HG03060 (cell line): ENCODE results near the gene PLCB1.
"Not testable (repeated sequence)": the region's sequence is repeated elsewhere in the genome, so short reads cannot be mapped to it uniquely, and the experiment has no call there.

ENCODE experiments used
- ATAC-seq: cut with Tn5 transposase; IDR thresholded peaks from one replicate; pipeline ENCODE4 v1.9.1; 2021; ENCODE audit warnings: low read depth, moderate number of reproducible peaks; ENCODE audit not compliant: unreplicated experiment

The PLCB1 gene

DNA sequence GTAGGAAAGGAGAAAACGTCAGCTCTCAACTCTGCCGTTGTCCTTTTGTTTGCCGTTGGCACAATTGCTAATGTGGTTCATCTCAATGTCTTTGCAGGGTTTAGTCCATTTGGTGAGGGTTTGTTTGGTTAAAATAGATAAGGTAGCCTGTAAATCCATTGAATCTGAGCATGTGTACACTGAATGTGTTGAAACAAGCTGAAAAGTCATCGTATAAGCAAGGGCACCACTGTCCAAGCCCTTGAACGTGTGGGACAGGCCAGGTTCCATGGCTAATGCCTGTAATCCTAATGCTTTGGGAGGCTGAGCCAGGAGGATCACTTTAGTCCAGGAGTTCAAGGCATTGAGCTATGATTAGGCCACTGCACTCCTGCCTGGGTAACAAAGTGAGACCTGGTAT, 712.1 kb downstream of the PLCB1 start:
- no peak for ATAC-seq

DNA sequence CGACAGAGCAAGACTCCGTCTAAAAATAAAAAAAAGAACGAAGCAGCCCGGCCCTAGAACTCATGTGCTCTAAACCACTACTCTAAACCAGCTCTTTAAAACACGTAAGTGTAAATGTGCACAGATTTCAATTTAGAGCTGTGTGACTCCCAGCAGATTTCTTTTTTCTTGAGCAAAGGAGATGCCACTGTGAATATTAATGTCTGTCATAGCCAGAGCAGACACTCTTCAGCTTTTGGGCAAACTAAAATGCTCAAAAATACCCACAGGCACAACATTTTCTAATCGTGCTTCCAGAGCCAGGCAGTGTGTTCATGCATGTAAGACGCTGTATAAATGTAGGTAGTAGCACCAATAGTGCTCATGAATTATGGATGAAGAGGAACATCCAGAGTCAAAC, 717.9 kb downstream of the PLCB1 start:
- no peak for ATAC-seq

DNA sequence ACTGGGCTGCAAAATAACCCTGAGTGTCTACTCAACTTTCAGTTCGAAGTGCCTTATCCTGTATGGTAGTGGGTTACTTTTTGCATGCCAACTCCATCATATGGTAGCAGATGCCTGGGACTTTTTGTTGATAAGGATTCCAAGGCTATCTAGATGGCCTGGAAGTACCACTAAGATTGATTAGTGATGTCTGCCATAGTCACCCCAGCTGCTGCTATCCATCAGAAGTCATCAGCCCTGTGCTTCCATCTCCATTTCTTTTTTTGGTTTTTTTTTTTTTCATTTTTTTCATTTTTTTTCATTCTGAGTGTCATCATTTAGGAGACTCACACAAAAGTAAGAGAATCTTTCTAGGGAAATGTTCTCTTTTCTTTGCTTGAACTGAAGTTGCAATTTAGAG, 719.4 kb downstream of the PLCB1 start:
- no peak for ATAC-seq

DNA sequence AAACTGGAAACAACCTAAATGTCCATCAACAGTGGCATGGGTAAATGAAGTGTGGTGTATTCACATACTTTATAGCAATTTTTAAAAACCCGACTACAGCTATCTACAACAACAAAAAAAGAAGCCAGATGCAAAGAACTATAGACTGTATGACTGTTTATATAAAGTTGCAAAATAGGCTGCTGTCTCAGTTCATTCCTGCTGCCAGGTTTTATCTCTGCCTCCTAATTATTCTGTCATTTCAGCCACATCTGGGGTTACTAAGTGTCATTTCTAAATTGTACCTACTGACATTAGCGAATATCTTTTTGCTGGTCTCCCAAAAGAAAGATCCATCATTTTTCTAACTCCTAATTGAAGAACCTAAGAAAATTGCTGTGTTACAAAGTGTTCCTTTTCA, 719.9 kb downstream of the PLCB1 start:
- not testable (repeated sequence) for ATAC-seq

DNA sequence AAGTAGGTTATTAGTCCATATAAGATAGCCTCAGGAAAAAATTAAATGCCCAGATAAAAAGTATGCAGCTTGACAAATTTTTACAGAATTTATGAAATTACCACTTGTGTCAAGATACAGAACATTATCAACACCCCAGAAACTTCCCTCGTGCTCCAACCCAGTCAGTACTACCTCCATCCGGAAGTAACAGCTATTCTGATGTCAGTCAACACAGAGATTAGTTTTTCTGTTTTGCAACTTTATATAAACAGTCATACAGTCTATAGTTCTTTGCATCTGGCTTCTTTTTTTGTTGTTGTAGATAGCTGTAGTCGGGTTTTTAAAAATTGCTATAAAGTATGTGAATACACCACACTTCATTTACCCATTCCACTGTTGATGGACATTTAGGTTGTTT, 721.1 kb downstream of the PLCB1 start:
- ATAC-seq, result not testable (repeated sequence)

DNA sequence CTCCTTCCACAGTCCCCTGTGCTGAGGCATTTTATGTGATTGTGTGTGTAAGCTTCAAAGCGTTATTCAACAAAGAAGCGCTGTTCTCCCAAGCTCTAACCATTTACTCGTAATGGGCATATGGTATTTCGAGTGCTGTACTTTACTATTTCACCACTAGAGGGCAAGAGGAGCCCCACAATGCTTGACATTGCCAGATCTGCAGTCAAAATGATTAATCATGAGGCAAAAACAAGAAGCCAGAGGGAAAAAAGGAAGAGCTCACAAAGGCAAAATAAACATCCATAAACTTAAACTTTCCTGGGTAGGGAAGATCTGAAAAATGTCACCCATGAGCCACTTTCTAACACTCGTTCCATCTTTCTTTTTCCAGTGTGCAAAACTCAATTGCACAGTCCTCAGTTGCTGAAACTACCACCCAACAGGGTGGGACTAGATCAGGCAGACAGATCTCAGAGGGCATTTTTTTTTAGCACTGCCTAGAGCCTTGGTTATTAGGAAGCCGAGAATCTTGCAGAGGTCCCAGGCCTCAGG, 721.8 kb downstream of the PLCB1 start:
- ATAC-seq, result peak; percentile 91

DNA sequence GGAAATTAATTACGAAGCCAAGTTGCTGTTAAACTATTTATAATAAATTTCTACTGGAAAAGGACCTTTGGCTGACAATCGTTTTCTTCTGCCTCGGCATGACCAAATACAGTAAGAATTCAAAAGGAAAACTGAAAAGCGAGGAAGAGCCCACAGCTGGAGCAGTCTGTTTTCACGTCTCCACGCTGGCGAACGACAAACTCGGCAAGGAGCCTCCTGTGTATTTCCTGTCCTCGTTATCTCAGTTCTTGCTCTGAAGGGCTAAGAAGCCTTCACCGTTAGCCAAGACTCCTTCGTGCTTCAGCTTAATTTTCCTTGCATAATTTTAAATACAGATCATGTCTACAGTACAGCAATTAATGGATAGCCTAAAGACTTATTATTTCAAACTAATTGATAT, 722.5 kb downstream of the PLCB1 start:
- no peak for ATAC-seq

DNA sequence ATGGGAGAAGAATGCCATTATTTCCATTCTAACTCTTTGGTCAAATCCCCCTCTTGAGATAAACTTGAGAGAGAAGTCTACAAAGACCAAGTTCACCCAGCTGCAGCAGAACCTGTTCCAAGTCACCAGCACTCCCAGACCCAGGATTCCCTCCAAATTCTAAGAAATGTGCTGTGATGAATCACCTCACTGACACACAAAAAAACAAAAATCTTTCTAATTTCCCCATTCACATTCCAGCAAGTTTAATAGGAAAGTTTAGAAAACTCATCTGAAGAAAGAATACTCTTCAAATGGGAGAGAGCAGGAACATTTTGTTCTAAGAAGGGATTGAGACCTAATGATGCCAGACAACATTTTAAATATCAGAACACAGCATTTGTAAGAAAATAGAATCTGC, 723.2 kb downstream of the PLCB1 start:
- no peak for ATAC-seq

DNA sequence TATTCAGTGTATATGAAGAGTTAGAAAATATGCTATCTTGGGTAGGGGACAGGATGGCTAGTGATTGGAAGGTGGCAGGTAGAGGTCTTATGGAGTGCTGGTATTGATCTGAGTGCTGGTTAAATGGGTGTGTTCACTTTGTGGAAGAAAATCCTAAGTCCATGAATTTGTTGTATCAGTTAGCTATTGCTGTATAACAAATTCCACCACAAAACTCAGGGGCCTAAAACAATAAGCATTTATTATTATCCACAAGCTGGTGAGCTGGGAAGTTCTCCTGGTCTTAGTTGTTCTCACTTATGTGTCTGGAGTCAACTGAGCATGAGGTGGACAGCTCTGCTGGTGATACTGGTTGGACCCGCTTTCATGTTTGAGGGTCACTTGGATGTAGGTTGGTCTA, 724.6 kb downstream of the PLCB1 start:
- ATAC-seq, result no peak

DNA sequence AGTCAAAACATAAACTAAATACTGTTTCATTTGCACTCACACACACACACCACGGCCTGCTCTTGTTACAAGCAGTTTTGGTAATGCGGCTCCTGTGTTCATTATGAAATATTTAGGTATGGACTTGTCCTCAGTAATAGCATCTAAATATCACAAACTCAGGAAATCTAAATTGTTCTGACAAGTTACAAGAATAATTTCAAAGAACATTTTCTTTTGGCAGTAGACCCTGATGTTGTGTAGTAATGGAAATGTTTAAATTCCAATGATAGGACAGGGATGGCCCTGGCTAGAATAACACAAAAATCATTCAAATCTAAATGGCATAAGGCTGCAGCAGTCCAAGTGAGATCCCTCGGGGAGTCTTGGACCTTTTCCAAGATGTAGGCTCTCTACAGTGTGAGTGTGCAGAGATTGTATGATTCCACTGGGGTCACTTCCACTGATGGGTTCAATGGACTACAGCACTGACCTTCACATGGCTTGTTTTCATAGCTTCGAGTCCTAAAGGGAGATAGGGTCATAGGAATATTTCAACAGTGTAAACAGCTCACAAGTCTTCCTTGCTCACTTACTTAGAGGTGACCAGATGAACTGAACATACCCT, 726.2 kb downstream of the PLCB1 start:
- no peak for ATAC-seq

DNA sequence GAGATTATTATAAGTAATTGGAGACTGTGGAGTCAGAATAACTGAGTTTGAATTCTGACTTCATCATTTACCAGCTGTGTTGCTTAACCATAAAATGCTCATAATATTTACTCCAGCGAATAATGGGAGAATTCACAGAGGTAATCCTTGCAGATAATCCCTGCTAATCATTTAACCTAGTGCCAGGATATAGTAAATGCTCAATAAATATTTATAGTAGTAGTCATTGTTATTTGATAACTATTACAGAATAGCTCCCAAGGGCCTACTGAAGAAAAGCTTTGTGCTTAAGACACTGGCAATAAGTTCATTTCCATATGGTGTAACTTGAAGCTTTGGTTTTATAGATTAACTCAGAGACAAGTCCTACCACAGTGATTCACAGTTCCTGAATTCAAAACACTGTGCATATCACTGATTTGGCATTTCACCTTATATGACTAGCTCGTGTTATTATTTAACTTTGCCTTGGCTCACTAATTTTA, 728.0 kb downstream of the PLCB1 start:
- ATAC-seq, result no peak

DNA sequence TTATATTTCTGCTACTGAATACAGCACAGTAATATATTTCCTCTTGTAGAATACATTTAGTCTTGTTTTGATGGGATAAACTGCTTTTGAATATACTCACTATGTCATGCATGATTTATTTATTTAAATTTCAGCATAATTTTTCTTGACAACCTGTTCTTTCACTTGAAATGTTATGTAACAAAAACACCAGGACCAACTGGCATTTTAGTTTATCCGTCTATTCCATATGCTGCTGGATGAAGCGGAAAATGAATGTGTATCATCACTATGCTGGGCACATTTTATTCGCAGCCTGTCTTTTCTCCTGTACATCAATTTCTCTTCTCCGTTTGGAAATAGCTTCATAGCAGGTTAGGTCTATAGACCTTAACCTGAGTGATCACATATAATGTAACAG, 730.0 kb downstream of the PLCB1 start:
- no peak for ATAC-seq

DNA sequence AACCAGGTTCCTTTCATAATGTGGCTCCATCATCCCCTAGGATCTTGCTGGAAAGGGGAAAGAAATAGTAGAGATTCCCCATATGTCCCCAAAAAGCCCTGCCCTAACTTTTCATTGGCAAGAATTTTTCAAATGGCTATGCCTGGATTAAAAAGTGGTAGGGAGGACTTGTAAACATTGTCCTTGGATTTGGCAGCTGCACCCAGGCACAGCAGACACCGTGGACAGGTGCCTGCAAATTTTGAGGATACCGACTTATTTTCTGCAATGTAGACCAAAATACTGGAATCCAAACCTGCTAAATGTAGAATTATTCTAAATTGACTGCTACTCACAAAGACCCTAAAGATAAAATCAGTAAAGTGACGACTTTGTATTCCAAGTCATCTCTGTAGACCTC, 733.6 kb downstream of the PLCB1 start:
- no peak for ATAC-seq

DNA sequence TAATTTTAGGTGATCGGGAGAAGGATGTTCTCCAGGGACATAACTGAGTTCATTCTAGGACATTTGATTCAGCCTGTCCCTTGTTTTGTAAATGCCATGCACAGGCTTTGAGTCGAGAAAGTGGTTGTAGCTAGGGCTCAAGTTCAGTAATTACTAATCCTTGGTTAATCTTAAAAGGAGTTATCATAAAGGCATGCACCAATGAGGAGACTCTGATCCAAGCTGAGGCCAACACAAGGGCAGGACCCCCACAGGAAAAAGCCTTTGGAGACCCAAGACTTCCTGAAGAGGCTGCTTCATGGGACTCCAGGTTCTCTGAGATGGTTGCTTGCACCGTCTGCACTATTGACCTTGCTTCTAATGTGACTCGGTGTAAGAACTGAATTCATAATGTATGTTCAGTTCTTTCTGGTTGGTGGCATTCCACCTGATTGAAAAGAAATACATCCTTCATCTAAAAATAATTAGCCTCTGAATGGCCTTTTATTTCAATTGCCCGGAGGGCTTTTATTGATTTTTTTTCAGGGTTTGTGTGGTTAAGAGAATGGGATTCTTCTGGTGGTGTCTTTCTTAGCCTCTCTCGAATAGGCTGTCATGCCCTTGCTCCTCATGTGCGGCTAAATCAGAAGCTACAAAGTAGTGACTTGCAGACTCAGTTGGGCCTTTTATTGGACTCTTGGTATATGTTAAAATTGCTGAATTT, 735.1 kb downstream of the PLCB1 start:
- no peak for ATAC-seq

DNA sequence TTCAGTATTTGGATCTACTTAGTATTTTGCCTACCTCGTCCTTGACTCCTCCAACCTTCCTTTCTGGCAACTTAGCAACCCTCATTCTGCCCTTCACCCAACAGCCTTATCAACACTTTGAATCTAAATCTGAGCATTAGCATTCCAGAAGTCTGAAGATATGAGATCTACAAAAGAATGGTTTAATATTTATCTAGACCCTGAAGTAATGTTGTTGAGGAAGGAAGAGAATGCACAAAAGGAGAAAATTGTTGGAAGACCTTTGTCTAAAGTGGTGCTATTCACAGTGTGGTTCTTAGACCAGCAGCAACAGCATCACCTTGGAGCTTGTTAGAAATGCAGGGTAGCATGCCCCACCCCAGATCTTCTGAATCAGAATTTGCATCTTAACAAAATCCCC, 738.6 kb downstream of the PLCB1 start:
- ATAC-seq, result no peak

DNA sequence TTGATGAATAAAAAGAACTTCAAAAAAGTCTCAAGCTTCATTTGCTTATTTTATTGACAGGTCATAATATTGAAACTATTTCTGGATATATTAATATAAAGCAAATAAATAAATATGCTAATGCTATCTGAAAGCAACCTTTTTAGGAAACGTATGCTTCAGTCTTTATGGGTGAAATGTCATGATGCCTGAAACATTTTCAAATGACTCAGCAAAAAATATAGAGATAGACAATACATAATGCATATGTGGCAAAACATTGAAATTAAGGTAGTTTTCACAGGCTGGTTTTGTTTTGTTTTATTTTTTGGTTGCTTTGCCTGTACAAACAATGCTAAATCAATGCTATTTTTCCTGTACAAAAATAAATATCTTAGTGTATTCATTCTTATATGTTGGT, 742.4 kb downstream of the PLCB1 start:
- ATAC-seq, result no peak

DNA sequence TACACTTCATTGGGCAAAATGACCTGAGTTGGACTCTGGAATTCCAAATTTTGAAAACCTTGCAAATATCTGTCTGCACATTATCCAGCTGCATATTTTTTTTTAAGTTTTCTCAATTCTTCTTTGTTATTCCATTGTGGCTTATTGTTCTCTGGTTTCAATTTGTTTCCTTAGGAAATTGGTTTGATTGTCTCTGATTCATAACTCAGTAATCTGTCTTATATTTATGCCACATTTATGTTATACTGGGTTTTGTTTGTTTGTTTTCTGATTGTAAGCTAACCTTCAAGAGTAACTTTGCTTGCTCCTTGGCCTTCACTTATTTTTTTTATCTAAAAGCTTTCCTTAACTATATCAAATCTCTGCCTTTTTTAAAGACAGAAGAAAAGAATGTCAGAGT, 743.5 kb downstream of the PLCB1 start:
- ATAC-seq, result no peak

DNA sequence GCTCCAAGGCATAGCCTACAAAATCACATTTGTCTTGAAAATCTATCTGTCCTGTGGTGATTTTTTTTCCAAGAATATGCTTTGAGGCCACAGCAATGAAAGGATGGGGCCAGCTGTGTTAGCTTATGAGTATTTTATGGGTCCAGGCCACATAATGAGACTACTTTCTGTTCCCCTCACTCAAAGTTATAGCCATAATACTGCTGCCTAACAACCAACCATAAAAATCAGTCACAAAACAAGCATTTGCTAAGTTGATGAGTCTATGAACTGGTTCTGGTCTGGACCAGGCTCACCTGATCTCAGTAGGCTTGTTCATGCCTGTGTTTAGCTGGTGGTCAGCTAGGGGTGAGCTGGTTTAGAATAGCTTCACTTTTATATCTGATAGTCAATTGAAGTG, 744.3 kb downstream of the PLCB1 start:
- no peak for ATAC-seq

DNA sequence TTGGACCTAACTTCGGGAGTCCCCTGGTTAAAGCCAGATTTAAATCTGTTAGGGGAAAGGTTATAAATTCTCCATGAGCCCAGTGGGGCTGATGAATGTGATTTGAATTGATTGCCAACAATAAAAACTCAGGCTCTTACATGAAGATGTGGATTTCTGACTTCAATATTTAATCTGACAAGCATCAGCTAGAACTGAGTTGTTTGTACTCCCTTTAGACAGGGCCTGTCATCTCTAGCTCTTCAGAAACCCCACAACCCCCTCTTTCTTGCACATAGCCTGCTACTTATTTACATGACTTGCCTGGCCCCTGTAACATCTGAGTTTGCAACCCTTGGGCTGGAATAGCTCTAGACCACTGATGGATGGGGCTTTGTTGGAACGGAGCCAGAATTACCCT, 745.2 kb downstream of the PLCB1 start:
- ATAC-seq, result no peak

DNA sequence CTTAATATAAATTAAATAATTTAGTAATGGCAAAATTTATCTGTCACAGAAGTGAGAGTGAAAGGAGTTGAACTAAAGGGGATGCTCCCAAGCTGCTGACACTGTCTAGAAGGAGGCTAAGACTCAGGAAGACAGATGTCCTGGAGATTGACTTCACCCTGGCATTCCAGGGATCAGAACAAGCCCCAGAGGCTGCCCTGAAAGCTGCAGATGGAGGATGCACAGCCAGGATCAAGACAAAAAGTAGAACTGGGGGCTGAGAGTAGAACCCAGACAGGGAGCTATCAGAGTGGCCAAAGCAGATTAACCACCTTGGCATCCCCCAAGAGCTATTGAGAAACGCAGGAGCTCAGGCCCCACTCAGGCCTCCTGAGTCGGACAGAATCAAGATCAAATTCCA, 747.6 kb downstream of the PLCB1 start:
- ATAC-seq, result no peak

DNA sequence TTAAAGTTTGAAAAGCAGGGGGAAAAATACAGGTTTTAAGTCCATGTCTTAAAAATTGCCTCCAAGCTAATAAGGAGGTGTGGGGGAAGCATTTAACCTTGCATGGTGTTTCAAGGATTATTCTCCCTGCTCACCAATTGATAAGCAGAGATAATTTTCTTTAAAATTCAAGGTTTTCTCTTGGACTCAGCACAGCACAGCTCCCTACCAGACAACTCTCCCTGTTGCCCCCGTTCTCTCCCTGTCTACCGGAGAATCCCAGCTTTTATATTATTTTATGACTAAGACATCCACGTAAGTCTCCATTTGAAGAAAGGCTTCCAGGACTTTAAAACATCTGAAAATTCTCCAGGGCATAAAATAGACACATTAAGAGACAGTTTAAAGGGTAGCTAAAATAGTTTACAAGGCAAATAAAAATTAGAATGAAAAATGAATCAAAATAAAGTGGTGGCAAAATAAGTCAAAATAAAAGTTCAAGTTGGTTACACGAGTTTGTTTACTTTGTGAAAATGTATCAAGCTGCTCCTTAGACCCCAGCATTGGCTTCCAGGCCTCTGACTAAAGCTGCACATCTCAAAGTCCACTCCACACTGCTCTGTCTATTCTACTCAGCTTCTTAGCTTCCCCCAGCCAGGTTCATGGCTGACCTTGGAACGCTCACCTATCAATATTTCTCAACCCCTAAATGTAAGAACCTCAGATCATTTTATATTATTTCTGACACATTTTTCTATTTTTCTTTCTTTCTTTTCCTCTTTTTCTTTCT, 748.2 kb downstream of the PLCB1 start:
- ATAC-seq, result no peak
